Transverse colon (tissue), 4 donors: Measurements from ENCODE around the gene BLTP3B. TPM values are rescaled to one million over a fixed set of nuclear protein-coding genes. Genes with fewer than 3 reads are reported as not detected.

Experiments used
- DNase-seq: peaks from one replicate; pipeline ENCODE4 v3.0.0-alpha.2; 2019
- H3K27ac ChIP-seq, 4 donors: fragments of 200-600 bp; sonication (generic); 2 replicates each; pipeline ENCODE4 v1.5.1; 2016 to 2018; ENCODE audit warnings: inconsistent platforms in 4 of 4
- H3K27me3 ChIP-seq: fragments of 200-600 bp; sonication (generic); 2 replicates; pipeline ENCODE4 v1.5.1; 2017; ENCODE audit warnings: inconsistent platforms
- H3K36me3 ChIP-seq, 4 donors: fragments of 200-600 bp; sonication (generic); 2 replicates each; pipeline ENCODE4 v1.5.1; 2017 to 2019; ENCODE audit warnings: inconsistent platforms in 4 of 4
- H3K4me1 ChIP-seq, 4 donors: fragments of 200-600 bp; sonication (generic); 2 replicates each; pipeline ENCODE4 v1.5.1; 2017 to 2020; ENCODE audit warnings: inconsistent platforms in 4 of 4
- H3K4me3 ChIP-seq, 4 donors: fragments of 200-600 bp; sonication (generic); 1 replicate in 1 of 4; 2 replicates in 3 of 4; pipeline versions ENCODE4 v1.5.1 to v1.6.1; 2017 to 2019; ENCODE audit warnings: inconsistent platforms in 4 of 4
- H3K9me3 ChIP-seq, 2 donors: fragments of 200-600 bp; sonication (generic); 2 replicates each; pipeline ENCODE4 v1.5.1; 2017 to 2019; ENCODE audit warnings: inconsistent platforms in 2 of 2
- EP300 ChIP-seq: sonication (generic); formaldehyde crosslinking; IDR thresholded peaks from one replicate; pipeline ENCODE4 v1.6.1; 2017; ENCODE audit warnings: antibody characterized with exemption, low read depth
- POLR2A ChIP-seq: fragments of 450-650 bp; IDR thresholded peaks from one replicate; pipeline ENCODE4 v1.6.1; 2016; ENCODE audit warnings: antibody characterized with exemption, mild to moderate bottlenecking, moderate library complexity
- POLR2AphosphoS5 ChIP-seq, 3 donors: sonication (generic); formaldehyde crosslinking; IDR thresholded peaks; one replicate each; pipeline ENCODE4 v1.6.1; 2016; ENCODE audit warnings: antibody characterized with exemption in 3 of 3
- WGBS, 2 donors: methylation state at CpG; one replicate each; pipeline ENCODE4 v1.1.5; 2018; ENCODE audit warnings: low coverage in 1 of 2; 5-methylcytosine and 5-hydroxymethylcytosine counted together
- in situ Hi-C, 4 donors: fragments of 200-750 bp; cut with MboI; loops; one replicate each; pipeline versions ENCODE4 v1.15.0 to v1.15.1; 2017; ENCODE audit warnings: low sequenced_read_pairs in 3 of 4, low pct_ligation_motif_present in 1 of 4, low pct_unique_long_range_greater_than_20kb in 1 of 4
- intact Hi-C: fragments of 100-400 bp; cut with DNase I; formaldehyde crosslinking; loops from one replicate; pipeline ENCODE4 v1.15.1; 2023; ENCODE audit warnings: low total_unique reads
- total RNA-seq, 4 donors: library from RNA; depleted of rRNA; stranded (reverse); fragments of >200 nt; gene quantifications; one replicate each; pipeline ENCODE4 v1.1.0, GENCODE V29; 2016
- TF ChIP-seq, protein P1 (sequence below), 5 experiments: fragments of 200-600 bp in 3 of 5; fragments of 450-650 bp in 2 of 5; sonication (generic) in 3 of 5; IDR thresholded peaks; 1 replicate in 2 of 5; 2 replicates in 3 of 5; pipeline ENCODE4 v1.5.1; 2016 to 2017; ENCODE audit warnings: antibody characterized with exemption in 5 of 5, inconsistent platforms in 3 of 5, mild to moderate bottlenecking in 2 of 5, moderate library complexity in 1 of 5

The BLTP3B gene
- total RNA-seq, 4 donors from 2014 or later = 3.8 to 44.1 (median 31.5) TPM

DNA sequence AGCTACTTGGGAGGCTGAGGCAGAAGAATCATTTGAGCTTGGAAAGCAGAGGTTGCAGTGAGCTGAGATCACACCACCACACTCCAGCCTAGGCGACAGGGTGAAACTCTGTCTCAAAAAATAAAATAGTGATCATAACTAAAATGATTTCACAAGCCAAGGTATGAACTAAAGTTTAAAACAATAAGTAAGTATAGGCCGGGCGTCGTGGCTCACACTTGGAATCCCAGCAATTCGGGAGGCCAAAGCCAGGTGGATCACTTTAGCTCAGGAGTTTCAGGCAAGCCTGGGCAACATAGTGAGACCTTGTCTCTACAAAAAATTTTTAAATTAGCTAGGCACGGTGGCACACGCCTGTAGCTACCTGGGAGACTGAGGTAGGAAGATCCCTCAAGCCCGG is 27.4 kb downstream of the BLTP3B start:
- TF ChIP-seq POLR2A (no peak), POLR2AphosphoS5 (IDR thresholded peaks at IDR 0.05) (no peak), EP300 (no peak)
- TF ChIP-seq, protein P1, sequence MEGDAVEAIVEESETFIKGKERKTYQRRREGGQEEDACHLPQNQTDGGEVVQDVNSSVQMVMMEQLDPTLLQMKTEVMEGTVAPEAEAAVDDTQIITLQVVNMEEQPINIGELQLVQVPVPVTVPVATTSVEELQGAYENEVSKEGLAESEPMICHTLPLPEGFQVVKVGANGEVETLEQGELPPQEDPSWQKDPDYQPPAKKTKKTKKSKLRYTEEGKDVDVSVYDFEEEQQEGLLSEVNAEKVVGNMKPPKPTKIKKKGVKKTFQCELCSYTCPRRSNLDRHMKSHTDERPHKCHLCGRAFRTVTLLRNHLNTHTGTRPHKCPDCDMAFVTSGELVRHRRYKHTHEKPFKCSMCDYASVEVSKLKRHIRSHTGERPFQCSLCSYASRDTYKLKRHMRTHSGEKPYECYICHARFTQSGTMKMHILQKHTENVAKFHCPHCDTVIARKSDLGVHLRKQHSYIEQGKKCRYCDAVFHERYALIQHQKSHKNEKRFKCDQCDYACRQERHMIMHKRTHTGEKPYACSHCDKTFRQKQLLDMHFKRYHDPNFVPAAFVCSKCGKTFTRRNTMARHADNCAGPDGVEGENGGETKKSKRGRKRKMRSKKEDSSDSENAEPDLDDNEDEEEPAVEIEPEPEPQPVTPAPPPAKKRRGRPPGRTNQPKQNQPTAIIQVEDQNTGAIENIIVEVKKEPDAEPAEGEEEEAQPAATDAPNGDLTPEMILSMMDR (IDR thresholded peaks at IDR 0.05) = no peak
- H3K4me3 ChIP-seq = no peak overlapping the region
- no peak overlapping the region for H3K27ac ChIP-seq
- no peak for DNase-seq
- no peaks in the 10 kb centered on the region for H3K4me1 ChIP-seq
- H3K9me3 ChIP-seq = peaks cover 0 to 2% of the 10 kb centered on the region in 2 donors
- intact Hi-C loops (no loop called here), in situ Hi-C loops (no loop called here)
- no peaks in the 10 kb centered on the region for H3K36me3 ChIP-seq
- 96 to 100% methylated on average over 1 to 8 of the region's 8 CpGs for WGBS, 2 donors
- H3K27me3 ChIP-seq = no peaks in the 10 kb centered on the region

DNA sequence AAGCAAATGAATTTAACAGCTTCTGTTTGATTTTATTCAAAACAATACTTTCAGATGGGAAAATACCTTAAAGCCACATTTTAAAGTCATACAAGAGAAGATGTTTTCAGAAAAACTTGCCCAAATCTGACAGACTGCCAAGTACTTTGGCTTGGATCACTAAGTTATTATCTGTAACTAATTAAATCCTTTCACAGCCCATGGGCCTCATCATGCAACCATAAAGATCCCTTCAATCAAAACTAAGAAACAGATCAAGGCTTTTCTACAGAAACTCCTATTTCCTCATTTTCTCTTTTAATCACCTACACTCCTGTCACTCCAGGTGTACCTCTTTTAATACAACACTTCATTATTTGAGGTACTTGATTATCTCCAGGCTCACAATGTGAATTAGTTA is 28.1 kb downstream of the BLTP3B start:
- H3K4me3 ChIP-seq = no peak overlapping the region
- TF ChIP-seq, protein P1 (IDR thresholded peaks at IDR 0.05) = no peak
- TF ChIP-seq EP300 (no peak), POLR2AphosphoS5 (IDR thresholded peaks at IDR 0.05) (no peak), POLR2A (no peak)
- H3K36me3 ChIP-seq = no peaks in the 10 kb centered on the region
- in situ Hi-C loops (no loop called here), intact Hi-C loops (no loop called here)
- no peak for DNase-seq
- H3K4me1 ChIP-seq = no peaks in the 10 kb centered on the region
- H3K27me3 ChIP-seq = no peaks in the 10 kb centered on the region
- H3K9me3 ChIP-seq = no peaks in the 10 kb centered on the region
- H3K27ac ChIP-seq = no peak overlapping the region

DNA sequence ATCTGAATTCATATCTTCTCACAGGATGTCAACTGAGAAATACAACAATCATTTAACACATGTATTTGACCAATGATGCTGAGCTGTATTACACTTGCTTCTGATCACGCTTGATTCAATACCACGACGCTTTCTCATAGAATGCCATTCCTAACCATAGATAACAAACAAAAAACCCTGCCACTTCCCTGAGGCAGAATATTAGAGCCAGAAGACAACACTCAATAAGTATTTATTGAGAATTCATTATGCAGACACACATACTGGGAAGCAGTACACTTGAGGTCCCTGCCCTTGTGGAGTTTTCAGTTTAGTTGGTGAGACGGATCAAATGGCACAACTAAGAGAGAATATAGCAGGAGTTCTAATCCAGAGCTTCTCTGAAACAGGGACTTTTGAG is 32.4 kb downstream of the BLTP3B start:
- intact Hi-C loops = no loop called here
- WGBS, 2 donors = 97 to 100% methylated on average over 4 of the region's 4 CpGs
- H3K4me3 ChIP-seq = no peak overlapping the region

DNA sequence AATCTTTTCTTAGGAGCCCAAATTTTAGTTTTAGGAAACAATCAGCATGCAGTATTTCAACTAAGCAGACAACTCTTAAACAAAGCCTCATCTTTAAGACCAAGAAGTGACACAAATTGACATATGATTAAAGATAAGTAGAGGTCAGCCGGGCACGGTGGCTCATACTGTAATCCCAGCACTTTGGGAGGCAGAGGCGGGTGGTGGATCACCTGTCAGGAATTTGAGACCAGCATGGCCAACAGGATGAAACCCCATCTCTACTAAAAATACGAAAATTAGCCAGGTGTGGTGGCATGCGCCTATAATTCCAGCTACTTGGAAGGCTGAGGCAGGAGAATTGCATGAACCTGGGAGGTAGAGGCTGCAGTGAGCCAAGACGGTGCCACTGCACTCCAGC is 35.8 kb downstream of the BLTP3B start:
- Histone ChIP-seq H3K36me3 (peaks cover 0 to 13% (median 5%) of the 10 kb centered on the region in 4 donors), H3K27me3 (no peaks in the 10 kb centered on the region), H3K4me1 (no peaks in the 10 kb centered on the region), H3K9me3 (no peaks in the 10 kb centered on the region), H3K4me3 (no peak overlapping the region), H3K27ac (no peak overlapping the region)
- intact Hi-C loops (no loop called here), in situ Hi-C loops (no loop called here)
- TF ChIP-seq POLR2AphosphoS5 (IDR thresholded peaks at IDR 0.05) = no peak
- TF ChIP-seq EP300 = no peak
- no peak for TF ChIP-seq POLR2A
- TF ChIP-seq, protein P1 (IDR thresholded peaks at IDR 0.05) = no peak
- 93 to 97% methylated on average over 4 to 6 of the region's 6 CpGs for WGBS, 2 donors
- DNase-seq = no peak

More for the DNA sequence above, 32.4 kb downstream of the BLTP3B start:
- H3K27me3 ChIP-seq = no peaks in the 10 kb centered on the region
- no peak overlapping the region for H3K27ac ChIP-seq
- no peak for DNase-seq
- no peaks in the 10 kb centered on the region for H3K9me3 ChIP-seq
- TF ChIP-seq POLR2A (no peak), POLR2AphosphoS5 (IDR thresholded peaks at IDR 0.05) (no peak), EP300 (no peak)
- TF ChIP-seq, protein P1 (IDR thresholded peaks at IDR 0.05) = no peak
- H3K4me1 ChIP-seq = no peaks in the 10 kb centered on the region
- H3K36me3 ChIP-seq = no peaks in the 10 kb centered on the region
- in situ Hi-C loops = no loop called here
